GOT3 (cell line): ENCODE results near the gene REM1.

Source experiments
- DNase-seq: peaks from one replicate; lab custom pipeline; 2025; ENCODE audit warnings: mixed read lengths; lab: John Stamatoyannopoulos, UW

REM1 gene

GRCh38 chr20:31523361-31524283 lies 48.5 kb downstream of the REM1 start:
- DNase-seq: no peak

GRCh38 chr20:31527266-31527665 lies 52.2 kb downstream of the REM1 start:
- no peak for DNase-seq
